GM19467 (cell line): ENCODE data around the gene PMVK.

Source experiments
- ATAC-seq: cut with Tn5 transposase; IDR thresholded peaks from one replicate; pipeline ENCODE4 v1.9.1; 2021; ENCODE audit warnings: mild to moderate bottlenecking, moderate library complexity; ENCODE audit not compliant: unreplicated experiment

Gene PMVK

DNA sequence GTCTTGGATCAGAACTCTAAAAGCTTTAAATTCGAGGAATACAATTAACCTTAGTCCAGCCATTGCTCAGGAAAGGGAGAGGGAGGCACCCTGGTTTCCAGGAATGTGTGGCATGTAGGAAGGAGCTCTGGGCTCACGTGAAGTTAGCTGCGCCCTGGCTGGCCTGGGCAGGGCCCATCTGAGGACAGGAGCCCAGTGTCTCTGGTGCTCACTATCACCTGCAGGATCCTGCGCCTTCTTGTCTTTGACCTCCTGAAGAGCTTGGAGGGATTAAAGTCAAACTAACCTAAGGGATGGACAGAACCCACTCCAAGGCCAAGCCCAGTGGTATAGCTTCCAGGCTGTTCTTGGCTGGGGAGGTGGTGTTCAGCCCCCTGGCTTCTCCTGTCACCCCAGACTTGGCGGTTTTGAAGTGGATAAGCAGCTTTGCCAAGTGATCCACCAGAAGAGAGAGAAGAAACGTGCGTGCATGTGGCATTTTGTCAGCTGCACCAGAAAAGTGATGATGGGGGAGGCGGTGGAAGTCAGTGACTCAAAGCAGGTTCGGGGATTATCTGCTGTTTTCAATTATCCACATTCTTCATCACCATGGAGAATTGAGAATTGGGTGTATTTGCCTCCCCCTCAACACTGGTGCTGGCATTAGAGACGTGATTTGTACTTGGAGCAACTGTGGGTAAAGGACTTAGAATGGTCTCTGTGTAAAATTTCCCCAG, 54.5 kb downstream of the PMVK start:
- no peak for ATAC-seq

GRCh38 chr1:154880671-154881070, 55.8 kb downstream of the PMVK start:
- ATAC-seq: no peak

DNA sequence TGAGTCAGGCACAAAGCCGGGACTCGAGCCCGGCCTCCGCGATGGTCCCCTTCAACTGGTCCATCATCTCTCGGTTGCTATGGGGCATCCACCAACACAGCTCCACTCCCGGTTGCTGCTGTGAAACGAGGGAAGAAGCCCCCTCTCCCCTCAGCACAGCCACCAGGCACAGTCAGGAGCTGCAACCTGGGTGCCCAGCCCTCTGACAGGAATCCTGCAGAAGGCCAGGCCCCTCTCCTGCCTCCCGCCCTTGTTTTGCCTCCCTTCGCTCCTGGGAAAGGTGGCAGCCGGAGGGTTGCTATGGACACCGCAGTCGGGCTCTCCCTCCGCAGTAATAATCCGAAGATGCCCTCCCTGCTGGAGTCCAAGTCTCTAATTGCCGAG, 57.5 kb downstream of the PMVK start:
- ATAC-seq: no peak

DNA sequence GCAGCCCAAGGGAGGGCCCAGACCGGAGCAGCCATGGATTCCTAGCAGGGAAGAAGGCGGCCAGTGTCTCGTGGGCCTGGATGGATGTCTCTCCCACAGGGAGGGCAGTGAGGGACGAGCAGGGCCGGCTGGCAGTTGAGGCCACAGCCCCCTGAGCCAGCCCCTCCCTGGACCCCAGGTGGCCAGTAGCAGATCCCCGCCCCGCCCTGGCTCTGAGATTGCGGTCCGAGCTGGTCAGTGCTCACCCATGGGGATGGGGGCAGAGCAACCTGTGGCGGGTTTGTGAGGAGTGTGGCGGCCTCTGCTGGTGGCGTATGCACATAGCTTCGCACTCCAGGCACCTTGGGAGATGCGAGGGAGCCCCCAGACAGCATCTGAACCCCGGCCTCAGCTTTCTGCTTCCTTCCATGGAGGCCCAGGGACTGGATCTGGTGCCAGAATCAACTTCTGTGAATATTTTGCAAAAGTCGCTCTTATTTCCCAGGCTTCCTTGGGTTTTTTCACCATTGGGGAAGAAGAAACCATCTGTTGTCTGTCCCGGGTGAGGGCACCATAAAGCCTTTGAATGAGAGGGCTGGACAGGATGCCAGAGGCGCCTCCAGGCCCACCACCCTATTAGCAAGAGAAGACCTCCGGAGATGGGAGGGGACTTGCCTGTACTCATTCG, 58.0 kb downstream of the PMVK start:
- no peak for ATAC-seq

DNA sequence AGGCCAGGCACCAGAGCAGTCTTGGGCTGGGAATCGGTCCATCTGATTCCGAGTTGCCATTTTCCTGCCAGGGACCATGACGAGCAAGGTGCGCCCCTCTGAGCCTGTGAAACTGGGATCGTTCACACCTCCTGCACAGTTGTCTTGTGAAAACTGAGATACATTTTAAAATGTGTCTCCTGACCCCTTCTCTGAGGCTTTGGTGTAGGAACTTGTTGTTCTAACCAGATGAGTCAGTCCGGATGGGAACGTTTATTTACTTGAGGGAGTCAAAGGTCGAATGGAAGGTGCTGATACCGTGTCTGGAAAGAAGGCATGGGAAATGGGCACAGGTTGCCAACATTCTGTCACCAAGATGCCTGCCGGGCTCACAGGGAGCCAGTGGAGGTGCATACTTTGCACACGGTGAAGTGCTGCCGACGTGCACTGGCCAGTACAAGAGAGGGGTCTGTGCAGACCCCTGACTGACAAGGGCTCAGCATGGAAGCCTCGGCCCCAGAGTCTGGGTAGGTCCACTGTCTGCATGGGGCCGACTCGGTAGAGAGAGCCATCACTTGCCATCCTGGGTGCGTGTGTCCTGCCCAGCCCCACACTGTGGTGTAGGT, 59.0 kb downstream of the PMVK start:
- no peak for ATAC-seq

- no peak for ATAC-seq
Observed at GRCh38 chr1:154876842-154877369, 59.6 kb downstream of the PMVK start.
